ENCODE data around the gene CTCF.

CTCF gene

GRCh38 chr16:67606632-67607031 lies 44.3 kb downstream of the CTCF start:
- DNase-seq = no peak

GRCh38 chr16:67608364-67608763 lies 46.0 kb downstream of the CTCF start:
- DNase-seq = peak; percentile 12 to 35 (median 28)

GRCh38 chr16:67613808-67614207 lies 51.5 kb downstream of the CTCF start:
- peak in 2 of 3 donors; percentile 5 to 15 for DNase-seq

GRCh38 chr16:67628216-67628615 lies 65.9 kb downstream of the CTCF start:
- DNase-seq = peak in 1 of 3 donors; percentile 10

GRCh38 chr16:67632415-67633172 lies 70.3 kb downstream of the CTCF start:
- DNase-seq = no peak

GRCh38 chr16:67636713-67637112 lies 74.4 kb downstream of the CTCF start:
- DNase-seq = no peak

GRCh38 chr16:67637625-67638024 lies 75.3 kb downstream of the CTCF start:
- DNase-seq = no peak

GRCh38 chr16:67641779-67642708 lies 79.7 kb downstream of the CTCF start:
- DNase-seq = no peak

- no peak for DNase-seq
These were observed 81.7 kb downstream of the CTCF start for GRCh38 chr16:67644038-67644437.

- no peak for DNase-seq
These were observed 83.2 kb downstream of the CTCF start for GRCh38 chr16:67645397-67646121.

- no peak for DNase-seq
These were observed 84.9 kb downstream of the CTCF start for GRCh38 chr16:67647111-67647651.

- DNase-seq = no peak
These were observed 85.4 kb downstream of the CTCF start for GRCh38 chr16:67647681-67648080.

- DNase-seq = no peak
These were observed 85.9 kb downstream of the CTCF start for GRCh38 chr16:67648088-67648763.

GRCh38 chr16:67648764-67649407 lies 86.6 kb downstream of the CTCF start:
- no peak for DNase-seq

GRCh38 chr16:67649494-67649931 lies 87.2 kb downstream of the CTCF start:
- DNase-seq = no peak

- DNase-seq = no peak
These were observed 87.7 kb downstream of the CTCF start for GRCh38 chr16:67650023-67650422.

- no peak for DNase-seq
These were observed 88.7 kb downstream of the CTCF start for GRCh38 chr16:67651039-67651438.

- DNase-seq = no peak
These were observed 89.5 kb downstream of the CTCF start for GRCh38 chr16:67651847-67652246.

- DNase-seq = no peak
These were observed 90.3 kb downstream of the CTCF start for GRCh38 chr16:67652578-67653127.

GRCh38 chr16:67653128-67653788 lies 90.9 kb downstream of the CTCF start:
- DNase-seq = no peak

Data from suppressor macrophage treated with lipopolysaccharide for 1 hour (primary cell).